Gastroesophageal sphincter (tissue), 3 donors: ENCODE data around the gene CHFR.

Experiments
- EP300 ChIP-seq: sonication (generic); formaldehyde crosslinking; IDR thresholded peaks from one replicate; pipeline ENCODE4 v1.6.1; 2017; ENCODE audit warnings: antibody characterized with exemption, mild to moderate bottlenecking
- POLR2A ChIP-seq, 2 donors: fragments of 450-650 bp; IDR thresholded peaks; one replicate each; pipeline ENCODE4 v1.6.1; 2017; ENCODE audit warnings: antibody characterized with exemption in 2 of 2, mild to moderate bottlenecking in 2 of 2, moderate library complexity in 1 of 2
- POLR2AphosphoS5 ChIP-seq: sonication (generic); formaldehyde crosslinking; IDR thresholded peaks from one replicate; pipeline ENCODE4 v1.6.1; 2017; ENCODE audit warnings: antibody characterized with exemption
- TF ChIP-seq, protein P1 (sequence below), 4 experiments: fragments of 200-600 bp in 2 of 4; fragments of 450-650 bp in 2 of 4; sonication (generic) in 1 of 4; IDR thresholded peaks; one replicate each; pipeline ENCODE4 v1.5.1; 2017 to 2019; ENCODE audit warnings: antibody characterized with exemption in 4 of 4, mild to moderate bottlenecking in 2 of 4, moderate library complexity in 2 of 4

DNA sequence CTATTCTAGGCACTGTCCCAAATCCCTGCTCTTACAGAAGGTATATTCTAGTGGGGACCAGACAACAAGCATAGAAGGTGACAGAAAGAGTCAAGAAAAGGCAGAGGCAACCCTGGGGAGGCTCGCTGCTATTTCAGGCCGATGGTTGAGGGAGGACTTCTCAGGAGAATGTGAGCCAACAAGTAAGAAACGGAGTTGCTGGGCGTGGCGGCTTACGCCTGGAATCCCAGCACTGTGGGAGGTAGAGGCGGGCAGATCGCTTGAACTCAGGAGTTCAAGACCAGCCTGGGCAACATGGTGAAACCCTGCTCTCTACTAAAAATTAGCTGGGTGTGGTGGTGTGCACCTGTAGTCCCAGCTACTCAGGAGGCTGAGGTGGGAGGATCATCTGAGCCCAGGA, 54.1 kb downstream of the CHFR start:
- TF ChIP-seq, protein P1, sequence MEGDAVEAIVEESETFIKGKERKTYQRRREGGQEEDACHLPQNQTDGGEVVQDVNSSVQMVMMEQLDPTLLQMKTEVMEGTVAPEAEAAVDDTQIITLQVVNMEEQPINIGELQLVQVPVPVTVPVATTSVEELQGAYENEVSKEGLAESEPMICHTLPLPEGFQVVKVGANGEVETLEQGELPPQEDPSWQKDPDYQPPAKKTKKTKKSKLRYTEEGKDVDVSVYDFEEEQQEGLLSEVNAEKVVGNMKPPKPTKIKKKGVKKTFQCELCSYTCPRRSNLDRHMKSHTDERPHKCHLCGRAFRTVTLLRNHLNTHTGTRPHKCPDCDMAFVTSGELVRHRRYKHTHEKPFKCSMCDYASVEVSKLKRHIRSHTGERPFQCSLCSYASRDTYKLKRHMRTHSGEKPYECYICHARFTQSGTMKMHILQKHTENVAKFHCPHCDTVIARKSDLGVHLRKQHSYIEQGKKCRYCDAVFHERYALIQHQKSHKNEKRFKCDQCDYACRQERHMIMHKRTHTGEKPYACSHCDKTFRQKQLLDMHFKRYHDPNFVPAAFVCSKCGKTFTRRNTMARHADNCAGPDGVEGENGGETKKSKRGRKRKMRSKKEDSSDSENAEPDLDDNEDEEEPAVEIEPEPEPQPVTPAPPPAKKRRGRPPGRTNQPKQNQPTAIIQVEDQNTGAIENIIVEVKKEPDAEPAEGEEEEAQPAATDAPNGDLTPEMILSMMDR (IDR thresholded peaks at IDR 0.05), result no peak
- TF ChIP-seq POLR2A (IDR thresholded peaks at IDR 0.05), result no peak
- no peak for TF ChIP-seq EP300
- no peak for TF ChIP-seq POLR2AphosphoS5
